GM19025 (cell line): ENCODE measurements around the gene RAB40C.

Source experiments
- ATAC-seq: cut with Tn5 transposase; IDR thresholded peaks from one replicate; pipeline ENCODE4 v1.9.1; 2021; ENCODE audit warnings: mild to moderate bottlenecking, low read depth, moderate library complexity; ENCODE audit not compliant: unreplicated experiment

RAB40C gene

GRCh38 chr16:660459-661183, 70.8 kb downstream of the RAB40C start:
- ATAC-seq = no peak

- ATAC-seq = no peak
Observed at GRCh38 chr16:661184-661821, 71.4 kb downstream of the RAB40C start.

DNA sequence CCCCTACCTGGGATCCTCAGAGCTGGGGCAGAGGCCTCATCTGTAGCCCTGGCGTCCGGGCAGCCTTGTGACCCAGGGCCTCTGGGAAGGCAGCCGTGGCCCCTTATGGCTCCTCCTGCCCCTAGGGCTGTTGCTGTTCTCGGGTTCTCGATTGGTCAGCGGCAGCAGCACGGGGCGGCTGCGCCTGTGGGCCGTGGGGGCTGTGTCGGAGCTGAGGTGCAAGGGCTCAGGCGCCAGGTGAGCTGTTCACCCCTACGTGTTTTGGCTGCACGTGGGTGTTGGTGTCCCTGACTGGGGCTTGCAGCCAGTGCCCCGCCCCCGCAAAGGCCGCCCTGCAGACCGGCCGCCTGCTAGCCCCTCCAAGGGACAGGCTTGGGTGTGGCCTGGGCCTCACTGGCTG, 72.2 kb downstream of the RAB40C start:
- no peak for ATAC-seq

- no peak for ATAC-seq
Observed at GRCh38 chr16:662597-662996, 72.7 kb downstream of the RAB40C start.

DNA sequence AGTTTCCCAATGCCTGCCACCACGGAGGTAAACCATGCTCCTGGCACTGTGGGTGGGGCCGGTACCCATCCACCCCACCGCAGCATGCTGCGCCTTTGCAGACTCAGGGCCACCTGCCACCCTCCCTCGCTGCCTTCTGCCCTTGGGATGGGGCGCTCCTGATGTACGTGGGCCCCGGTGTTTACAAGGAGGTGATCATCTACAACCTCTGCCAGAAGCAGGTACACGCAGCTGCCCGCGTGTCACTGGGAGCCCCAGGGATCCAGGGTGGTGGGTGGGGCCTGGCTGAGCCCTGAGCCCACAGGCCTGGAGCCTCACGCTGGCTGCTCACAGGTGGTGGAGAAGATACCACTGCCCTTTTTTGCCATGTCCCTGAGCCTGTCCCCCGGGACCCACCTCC, 76.7 kb downstream of the RAB40C start:
- no peak for ATAC-seq

GRCh38 chr16:667113-667779, 77.4 kb downstream of the RAB40C start:
- no peak for ATAC-seq

DNA sequence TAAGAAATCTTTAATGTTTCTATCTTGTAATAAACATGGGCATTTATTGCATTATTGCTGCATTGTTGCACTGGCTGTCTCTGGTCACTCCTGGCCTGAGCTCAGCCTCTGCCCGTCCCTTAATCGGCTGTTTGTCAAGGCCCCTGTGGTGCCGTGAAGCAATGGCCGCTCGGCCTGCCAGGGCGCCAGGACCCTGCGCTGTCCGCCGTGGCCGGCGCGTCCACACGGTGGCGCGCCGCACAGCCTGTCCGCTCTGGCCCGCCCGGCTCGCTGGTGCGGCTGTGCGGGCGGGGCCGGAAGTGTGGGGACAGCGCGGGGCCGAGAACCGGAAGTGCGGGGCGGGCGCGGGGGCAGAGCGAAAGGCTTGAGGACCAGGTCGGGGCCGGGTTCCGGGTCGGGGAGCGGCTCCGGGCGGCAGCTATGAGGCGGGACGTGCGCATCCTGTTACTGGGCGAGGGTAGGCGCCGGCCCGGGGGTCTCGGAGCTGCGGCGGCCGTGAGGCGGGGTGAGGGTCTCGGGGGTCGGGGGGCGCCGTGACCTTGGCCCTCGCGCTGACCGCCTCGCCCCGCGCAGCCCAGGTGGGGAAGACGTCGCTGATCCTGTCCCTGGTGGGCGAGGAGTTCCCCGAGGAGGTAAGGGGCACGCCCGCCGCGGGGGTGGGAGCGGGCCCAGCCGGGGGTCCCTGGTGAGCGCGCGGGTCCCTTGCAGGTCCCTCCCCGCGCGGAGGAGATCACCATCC, 78.1 kb downstream of the RAB40C start, which contains the start of gene RHOT2:
Gene RHOT2, plus strand, starts transcription at position 353 of the 739 bp plus-strand sequence. Its CDS starts 68 bp downstream, at position 421.
- peak; percentile 95 for ATAC-seq

DNA sequence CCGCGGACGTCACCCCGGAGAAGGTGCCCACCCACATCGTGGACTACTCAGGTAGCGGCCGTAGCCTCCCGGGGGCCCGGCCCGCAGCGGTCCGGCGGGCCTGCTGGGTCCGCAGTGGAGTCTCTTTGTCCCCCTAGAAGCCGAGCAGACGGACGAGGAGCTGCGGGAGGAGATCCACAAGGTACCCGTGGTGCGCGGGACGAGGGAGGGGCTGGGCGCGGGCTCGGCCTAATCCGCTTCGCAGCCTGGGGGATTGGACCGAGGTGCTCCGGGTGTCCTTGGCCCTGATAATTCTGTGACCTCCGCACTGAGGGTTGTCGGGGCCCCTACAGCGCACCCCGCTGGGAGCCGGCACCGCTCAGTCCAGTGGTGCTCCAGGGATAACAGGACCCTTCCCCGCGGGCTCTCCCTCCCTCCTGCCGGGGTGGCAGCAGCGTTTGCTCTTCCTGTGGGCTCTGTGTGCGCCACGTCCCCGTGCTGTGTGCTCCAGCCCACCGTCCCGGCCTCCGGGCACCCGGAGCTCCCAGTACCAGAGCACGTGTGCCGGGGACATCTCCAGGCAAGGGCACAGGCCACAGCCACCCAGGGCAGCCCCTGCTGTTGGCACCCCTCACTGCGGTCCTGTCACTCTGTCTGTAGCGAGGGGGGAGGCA, 78.8 kb downstream of the RAB40C start:
- ATAC-seq = no peak

DNA sequence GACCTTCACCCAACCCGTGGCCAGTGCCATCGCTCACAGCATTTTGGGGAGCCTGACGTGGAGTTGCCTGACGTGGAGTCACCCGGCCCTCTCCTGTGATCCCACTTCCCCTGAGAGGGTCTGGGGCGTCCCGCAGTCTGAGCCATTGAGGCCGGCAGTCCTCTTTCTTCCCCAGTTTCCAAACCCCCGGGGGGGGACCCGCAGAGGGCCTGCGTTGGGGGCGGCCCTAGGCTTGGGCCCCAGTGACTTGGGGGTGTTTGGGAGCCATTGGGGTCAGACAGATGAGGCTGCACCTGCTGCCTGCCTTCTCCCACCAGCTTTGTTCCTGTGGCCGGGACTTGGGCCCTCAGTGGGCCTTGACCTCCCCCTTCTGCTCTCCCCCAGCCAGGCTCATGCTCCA, 79.8 kb downstream of the RAB40C start:
- ATAC-seq = no peak

DNA sequence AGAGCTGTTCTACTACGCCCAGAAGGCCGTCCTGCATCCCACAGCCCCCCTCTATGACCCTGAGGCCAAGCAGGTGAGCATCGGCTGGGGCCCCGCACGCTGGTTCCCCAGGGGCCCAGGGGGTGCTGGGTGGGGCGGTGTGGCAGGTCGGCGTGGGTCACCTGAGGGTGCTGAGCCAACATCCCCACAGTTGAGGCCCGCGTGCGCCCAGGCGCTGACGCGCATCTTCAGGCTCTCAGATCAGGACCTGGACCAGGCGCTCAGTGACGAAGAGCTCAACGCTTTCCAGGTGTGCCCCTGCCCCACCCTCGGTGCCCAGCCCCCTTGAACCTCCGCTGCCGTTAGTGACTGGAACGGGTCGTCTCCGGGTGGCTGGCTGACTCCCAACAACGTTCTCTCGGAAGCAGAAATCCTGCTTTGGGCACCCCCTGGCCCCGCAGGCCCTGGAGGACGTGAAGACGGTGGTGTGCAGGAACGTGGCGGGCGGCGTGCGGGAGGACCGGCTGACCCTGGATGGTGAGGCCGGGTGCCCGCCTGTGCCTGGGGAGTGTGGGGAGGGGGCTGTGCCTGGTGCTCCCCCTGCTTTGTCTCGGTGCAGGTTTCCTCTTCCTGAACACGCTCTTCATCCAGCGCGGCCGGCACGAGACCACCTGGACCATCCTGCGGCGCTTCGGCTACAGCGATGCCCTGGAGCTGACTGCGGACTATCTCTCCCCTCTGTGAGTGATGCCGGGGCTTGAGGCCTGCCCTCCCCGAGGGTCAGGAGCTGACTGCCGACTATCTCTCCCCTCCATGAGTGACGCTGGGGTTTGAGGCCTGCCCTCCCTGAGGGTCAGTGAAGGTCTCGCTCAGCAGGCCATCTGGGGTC, 80.9 kb downstream of the RAB40C start:
- no peak for ATAC-seq

GRCh38 chr16:671353-672131, 81.7 kb downstream of the RAB40C start:
- no peak for ATAC-seq

DNA sequence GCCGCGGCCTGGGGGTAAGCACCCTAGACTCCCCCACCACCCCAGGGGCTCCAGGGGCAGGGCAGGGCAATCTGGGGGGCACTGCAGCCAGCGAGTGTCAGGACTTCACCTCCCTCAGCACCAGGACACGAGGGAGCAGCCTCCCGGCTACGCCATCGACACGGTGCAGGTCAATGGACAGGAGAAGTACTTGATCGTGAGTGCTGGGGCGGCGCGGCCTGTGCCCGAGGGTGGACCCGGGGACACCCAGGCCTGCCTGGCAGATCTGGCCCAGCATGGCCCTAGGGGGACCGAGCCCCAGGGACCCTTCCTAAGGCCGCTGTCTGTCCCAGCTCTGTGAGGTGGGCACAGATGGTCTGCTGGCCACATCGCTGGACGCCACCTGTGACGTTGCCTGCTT, 82.5 kb downstream of the RAB40C start:
- no peak for ATAC-seq

- ATAC-seq = no peak
Observed at GRCh38 chr16:672851-673250, 83.0 kb downstream of the RAB40C start.

- no peak for ATAC-seq
Observed at GRCh38 chr16:673399-673991, 83.6 kb downstream of the RAB40C start.

DNA sequence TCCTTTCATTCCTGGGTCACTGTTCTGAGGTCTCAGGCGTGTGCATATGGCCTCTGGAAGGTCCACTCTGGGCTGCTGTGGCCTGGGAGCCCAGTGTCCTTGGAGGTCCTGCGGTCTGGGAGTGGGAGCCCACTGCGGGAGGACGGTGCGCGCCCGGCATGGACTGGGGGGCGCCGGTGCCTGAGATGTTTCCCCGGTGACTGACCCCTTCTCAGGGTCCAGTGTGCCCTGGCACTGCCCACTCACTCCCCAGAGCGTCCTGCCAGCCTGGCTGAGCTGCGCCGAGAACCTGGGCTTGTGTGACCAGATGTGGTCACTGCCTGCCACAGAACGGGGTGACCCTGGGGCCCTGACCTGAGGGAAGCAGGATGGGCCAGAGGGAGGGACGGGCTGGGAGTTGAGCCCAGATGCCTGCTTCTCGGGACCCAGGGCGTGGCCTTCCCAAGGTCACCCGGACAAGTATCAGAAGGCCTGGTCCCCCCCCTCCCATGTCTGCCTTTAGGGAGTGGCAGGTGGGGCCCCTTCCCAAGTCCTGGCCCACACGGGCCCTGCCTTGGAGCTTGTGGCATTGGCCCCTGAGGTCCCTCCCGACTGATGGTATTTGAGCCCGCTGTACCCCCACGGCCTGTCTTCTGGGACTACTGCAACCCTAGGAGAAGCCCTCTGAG, 84.5 kb downstream of the RAB40C start:
- ATAC-seq = no peak

GRCh38 chr16:674968-675883, 85.4 kb downstream of the RAB40C start, which contains the start of gene RHBDL1:
Gene RHBDL1 (plus strand): TSS chr16:675671. CDS start chr16:675791, 120 bp downstream.
- ATAC-seq = no peak
